K562 (cell line): ENCODE measurements around the gene NFIC. TPM values are rescaled to one million over a fixed set of nuclear protein-coding genes. Genes with fewer than 3 reads are reported as not detected.
A peak's percentile ranks its signal among the peaks of the same experiment; 100 is the strongest.

Experiments used
- BRF2 ChIP-seq: IDR thresholded peaks from 3 replicates; pipeline ENCODE4 v1.6.1; 2011; ENCODE audit warnings: borderline replicate concordance, mild to moderate bottlenecking; ENCODE audit not compliant: insufficient read length, insufficient read depth
- CBFA2T2 ChIP-seq: fragments of 450-650 bp; conservative IDR thresholded peaks from 2 replicates; pipeline ENCODE4 v1.6.1; 2017; ENCODE audit warnings: mild to moderate bottlenecking
- CHD1 ChIP-seq: fragments of 200-600 bp; sonication (generic); IDR thresholded peaks from one replicate; pipeline ENCODE4 v1.6.1; 2012; ENCODE audit warnings: mild to moderate bottlenecking, moderate library complexity, low read length, inconsistent platforms
- ELK1 ChIP-seq: sonication (generic); formaldehyde crosslinking; IDR thresholded peaks from 2 replicates; pipeline ENCODE4 v1.8.1; 2022; ENCODE audit warnings: missing genetic modification reagents
- ERF ChIP-seq: fragments of 450-650 bp; formaldehyde crosslinking; IDR thresholded peaks from 2 replicates; pipeline ENCODE4 v1.4.0; 2020; ENCODE audit warnings: mild to moderate bottlenecking, mixed read lengths
- HLTF ChIP-seq: fragments of 450-650 bp; IDR thresholded peaks from 2 replicates; pipeline ENCODE4 v1.6.1; 2016
- IRF2 ChIP-seq: sonication (generic); formaldehyde crosslinking; IDR thresholded peaks from 2 replicates; pipeline ENCODE4 v1.8.1; 2022; ENCODE audit warnings: mild to moderate bottlenecking, missing genetic modification reagents
- JUNB ChIP-seq: fragments of 450-650 bp; formaldehyde crosslinking; conservative IDR thresholded peaks from 2 replicates; pipeline ENCODE4 v1.4.0; 2020; ENCODE audit warnings: mild to moderate bottlenecking
- MED1 ChIP-seq: sonication (generic); formaldehyde crosslinking; IDR thresholded peaks from 2 replicates; pipeline ENCODE4 v1.8.1; 2023; ENCODE audit warnings: missing genetic modification reagents, borderline replicate concordance
- NFE2 ChIP-seq: IDR thresholded peaks from 2 replicates; pipeline ENCODE4 v1.6.1; 2014; ENCODE audit warnings: antibody characterized with exemption, low read depth
- PHB2 ChIP-seq: fragments of 450-650 bp; IDR thresholded peaks from 2 replicates; pipeline ENCODE4 v1.6.1; 2017; ENCODE audit warnings: low read depth
- SMARCA4 ChIP-seq: fragments of 450-650 bp; IDR thresholded peaks from 2 replicates; pipeline ENCODE4 v1.6.1; 2016
- TAL1 ChIP-seq: fragments of 450-650 bp; IDR thresholded peaks from 2 replicates; pipeline ENCODE4 v1.6.1; 2016; ENCODE audit warnings: mild to moderate bottlenecking
- TCFL5 ChIP-seq: fragments of 250-450 bp; sonication (Bioruptor Pico); conservative IDR thresholded peaks from 2 replicates; pipeline ENCODE4 v1.6.1; 2021; ENCODE audit warnings: mild to moderate bottlenecking, moderate library complexity, matching md5 sums
- TFE3 ChIP-seq: fragments of 450-650 bp; formaldehyde crosslinking; IDR thresholded peaks from 2 replicates; pipeline ENCODE4 v1.4.0; 2020; ENCODE audit warnings: mild to moderate bottlenecking, mixed read lengths
- ZNF121 ChIP-seq: sonication (generic); formaldehyde crosslinking; conservative IDR thresholded peaks from 2 replicates; pipeline ENCODE4 v1.8.0; 2022; ENCODE audit warnings: missing genetic modification reagents
- polyA plus RNA-seq, 8 experiments: library from polyadenylated mRNA; depleted of rRNA in 4 of 8; stranded (reverse) in 5 of 8; unstranded in 3 of 8; fragments of >200 nt; fragmentation: Nextera tagmentation in 2 of 8; fragmentation: Illumina TruSeq in 1 of 8; extraction: Ambion mirVana in 2 of 8; extraction: Trizol in 1 of 8; gene quantifications; 2 replicates each; pipeline versions ENCODE4 v1.2.1 to v1.2.3, GENCODE V29; 2011 to 2014; ENCODE audit warnings: inconsistent platforms in 1 of 8, missing spikeins in 1 of 8
- total RNA-seq, 7 experiments: library from RNA; depleted of rRNA in 6 of 7; stranded (reverse); fragments of >200 nt in 6 of 7; fragmentation: Illumina TruSeq in 2 of 7; extraction: Trizol in 2 of 7; gene quantifications; 2 replicates each; pipeline versions ENCODE4 v1.2.1 to v1.2.3, GENCODE V29; 2011 to 2021; ENCODE audit warnings: low replicate concordance in 1 of 7
- TF ChIP-seq, protein P1 (sequence below): fragments of 250-450 bp; sonication (Bioruptor Pico); IDR thresholded peaks from 2 replicates; pipeline ENCODE4 v1.5.0; 2022; ENCODE audit warnings: mild to moderate bottlenecking
- TF ChIP-seq, protein P2 (sequence below), 3 experiments: fragments of 200-800 bp in 1 of 3; sonication (Bioruptor generic) in 1 of 3; sonication (generic) in 1 of 3; formaldehyde crosslinking in 1 of 3; IDR thresholded peaks; 2 replicates each; pipeline versions ENCODE4 v1.6.1 to v1.8.0; 2016 to 2022; ENCODE audit warnings: mild to moderate bottlenecking in 2 of 3, missing compliant biosample characterization in 2 of 3, missing genetic modification characterization in 2 of 3, missing genetic modification reagents in 1 of 3
- TF ChIP-seq, protein P3 (sequence below): sonication (generic); IDR thresholded peaks from 2 replicates; pipeline ENCODE4 v1.6.1; 2016

NFIC gene
- total and polyA plus RNA-seq, 9 of the 15 experiments (the other 6 are each of a cell fraction or from before 2014, with no cell fraction given) = 0.71 to 62.1 (median 6.9) TPM

- TF ChIP-seq TFE3 (CRISPR knock-in tag) (no peak), CBFA2T2 (peak; percentile 82), JUNB (CRISPR knock-in tag) (no peak), PHB2 (no peak), HLTF (no peak), ZNF121 (no peak), TCFL5 (CRISPR knock-in tag) (no peak), TAL1 (peak; percentile 46; the same call in 1 of the 2 replicates), ELK1 (CRISPR knock-in tag) (no peak), BRF2 (no peak), CHD1 (no peak), MED1 (CRISPR knock-in tag) (no peak), ERF (CRISPR knock-in tag) (no peak), NFE2 (0 out of 2 replicates have a peak, but pooled peaks have one; percentile 30), SMARCA4 (no peak), IRF2 (no peak)
- TF ChIP-seq, protein P1, sequence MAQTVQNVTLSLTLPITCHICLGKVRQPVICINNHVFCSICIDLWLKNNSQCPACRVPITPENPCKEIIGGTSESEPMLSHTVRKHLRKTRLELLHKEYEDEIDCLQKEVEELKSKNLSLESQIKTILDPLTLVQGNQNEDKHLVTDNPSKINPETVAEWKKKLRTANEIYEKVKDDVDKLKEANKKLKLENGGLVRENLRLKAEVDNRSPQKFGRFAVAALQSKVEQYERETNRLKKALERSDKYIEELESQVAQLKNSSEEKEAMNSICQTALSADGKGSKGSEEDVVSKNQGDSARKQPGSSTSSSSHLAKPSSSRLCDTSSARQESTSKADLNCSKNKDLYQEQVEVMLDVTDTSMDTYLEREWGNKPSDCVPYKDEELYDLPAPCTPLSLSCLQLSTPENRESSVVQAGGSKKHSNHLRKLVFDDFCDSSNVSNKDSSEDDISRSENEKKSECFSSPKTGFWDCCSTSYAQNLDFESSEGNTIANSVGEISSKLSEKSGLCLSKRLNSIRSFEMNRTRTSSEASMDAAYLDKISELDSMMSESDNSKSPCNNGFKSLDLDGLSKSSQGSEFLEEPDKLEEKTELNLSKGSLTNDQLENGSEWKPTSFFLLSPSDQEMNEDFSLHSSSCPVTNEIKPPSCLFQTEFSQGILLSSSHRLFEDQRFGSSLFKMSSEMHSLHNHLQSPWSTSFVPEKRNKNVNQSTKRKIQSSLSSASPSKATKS (CRISPR knock-in tag) = no peak
- TF ChIP-seq, protein P2, sequence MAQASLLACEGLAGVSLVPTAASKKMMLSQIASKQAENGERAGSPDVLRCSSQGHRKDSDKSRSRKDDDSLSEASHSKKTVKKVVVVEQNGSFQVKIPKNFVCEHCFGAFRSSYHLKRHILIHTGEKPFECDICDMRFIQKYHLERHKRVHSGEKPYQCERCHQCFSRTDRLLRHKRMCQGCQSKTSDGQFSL (CRISPR knock-in tag; IDR thresholded peaks at IDR 0.05) = no peak
- TF ChIP-seq, protein P2 (tag; IDR thresholded peaks at IDR 0.05) = no peak
- TF ChIP-seq, protein P3, sequence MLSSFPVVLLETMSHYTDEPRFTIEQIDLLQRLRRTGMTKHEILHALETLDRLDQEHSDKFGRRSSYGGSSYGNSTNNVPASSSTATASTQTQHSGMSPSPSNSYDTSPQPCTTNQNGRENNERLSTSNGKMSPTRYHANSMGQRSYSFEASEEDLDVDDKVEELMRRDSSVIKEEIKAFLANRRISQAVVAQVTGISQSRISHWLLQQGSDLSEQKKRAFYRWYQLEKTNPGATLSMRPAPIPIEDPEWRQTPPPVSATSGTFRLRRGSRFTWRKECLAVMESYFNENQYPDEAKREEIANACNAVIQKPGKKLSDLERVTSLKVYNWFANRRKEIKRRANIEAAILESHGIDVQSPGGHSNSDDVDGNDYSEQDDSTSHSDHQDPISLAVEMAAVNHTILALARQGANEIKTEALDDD = no peak
Measured at GRCh38 chr19:3503036-3503572, 136.7 kb downstream of the NFIC start (continued).
